ENCODE data around the gene MGAT5. TPM values are rescaled to one million over a fixed set of nuclear protein-coding genes. Genes with fewer than 3 reads are reported as not detected.
A peak's percentile ranks its signal among the peaks of the same experiment; 100 is the strongest.

The MGAT5 gene
- 7.8 and 11.5 TPM in 2 replicates for total RNA-seq (2014; rRNA removed; shearing (Covaris generic); ENCODE audit: low replicate concordance)

- no peak for DNase-seq
- H3K36me3 ChIP-seq, result no peaks in the 10 kb centered on the region
Measured at GRCh38 chr2:134253804-134254203, at the start of gene MGAT5. MGAT5 (plus strand) TSS chr2:134254072; CDS start chr2:134254404, 332 bp downstream.

GRCh38 chr2:134205087-134205486 is 48.8 kb upstream of the MGAT5 start:
- no peaks in the 10 kb centered on the region for H3K36me3 ChIP-seq
- no peaks in the 10 kb centered on the region for H3K27me3 ChIP-seq
- H3K4me3 ChIP-seq, result no peak overlapping the region
- DNase-seq, result no peak
- no peaks in the 10 kb centered on the region for H3K9me3 ChIP-seq

More at GRCh38 chr2:134253804-134254203, at the start of gene MGAT5:
- Histone ChIP-seq H3K4me3 (no peak within 1 kb of the TSS), H3K27me3 (no peaks in the 10 kb centered on the region), H3K9me3 (no peaks in the 10 kb centered on the region)

GRCh38 chr2:134206031-134206430 is 47.8 kb upstream of the MGAT5 start:
- H3K9me3 ChIP-seq, result no peaks in the 10 kb centered on the region
- no peak overlapping the region for H3K4me3 ChIP-seq
- no peaks in the 10 kb centered on the region for H3K36me3 ChIP-seq
- DNase-seq, result no peak
- H3K27me3 ChIP-seq, result no peaks in the 10 kb centered on the region

GRCh38 chr2:134206573-134206972 is 47.3 kb upstream of the MGAT5 start:
- DNase-seq, result no peak
- Histone ChIP-seq H3K4me3 (no peak overlapping the region), H3K9me3 (no peaks in the 10 kb centered on the region), H3K36me3 (no peaks in the 10 kb centered on the region), H3K27me3 (no peaks in the 10 kb centered on the region)

- DNase-seq, result peak; percentile 45
- Histone ChIP-seq H3K4me3 (no peak overlapping the region), H3K27me3 (no peaks in the 10 kb centered on the region), H3K36me3 (no peaks in the 10 kb centered on the region), H3K9me3 (no peaks in the 10 kb centered on the region)
Measured at GRCh38 chr2:134207589-134208209, 46.2 kb upstream of the MGAT5 start.

GRCh38 chr2:134208825-134209224 is 45.0 kb upstream of the MGAT5 start:
- no peak for DNase-seq
- Histone ChIP-seq H3K9me3 (no peaks in the 10 kb centered on the region), H3K4me3 (no peak overlapping the region), H3K36me3 (no peaks in the 10 kb centered on the region), H3K27me3 (no peaks in the 10 kb centered on the region)

- H3K36me3 ChIP-seq, result no peaks in the 10 kb centered on the region; the same call in 1 of the 2 replicates
- no peak for DNase-seq
- H3K9me3 ChIP-seq, result 0 out of 2 replicates have a peak, but pooled peaks cover 4% of the 10 kb centered on the region
- no peaks in the 10 kb centered on the region for H3K27me3 ChIP-seq
- H3K4me3 ChIP-seq, result no peak overlapping the region
Measured at GRCh38 chr2:134212746-134213145, 41.1 kb upstream of the MGAT5 start.

- H3K36me3 ChIP-seq, result no peaks in the 10 kb centered on the region; the same call in 1 of the 2 replicates
- DNase-seq, result no peak
- H3K4me3 ChIP-seq, result no peak overlapping the region
- H3K9me3 ChIP-seq, result 0 out of 2 replicates have a peak, but pooled peaks cover 4% of the 10 kb centered on the region
- no peaks in the 10 kb centered on the region for H3K27me3 ChIP-seq
Measured at GRCh38 chr2:134216152-134216829, 37.6 kb upstream of the MGAT5 start.

- DNase-seq, result no peak
Measured at GRCh38 chr2:134217351-134217750, 36.5 kb upstream of the MGAT5 start.

GRCh38 chr2:134217924-134218323 is 35.9 kb upstream of the MGAT5 start:
- Histone ChIP-seq H3K4me3 (no peak overlapping the region), H3K36me3 (no peaks in the 10 kb centered on the region; the same call in 1 of the 2 replicates), H3K27me3 (no peaks in the 10 kb centered on the region), H3K9me3 (0 out of 2 replicates have a peak, but pooled peaks cover 4% of the 10 kb centered on the region)
- no peak for DNase-seq

More at GRCh38 chr2:134217351-134217750, 36.5 kb upstream of the MGAT5 start:
- Histone ChIP-seq H3K9me3 (0 out of 2 replicates have a peak, but pooled peaks cover 4% of the 10 kb centered on the region), H3K27me3 (no peaks in the 10 kb centered on the region), H3K36me3 (no peaks in the 10 kb centered on the region; the same call in 1 of the 2 replicates), H3K4me3 (no peak overlapping the region)

- no peak for DNase-seq
- Histone ChIP-seq H3K27me3 (no peaks in the 10 kb centered on the region), H3K36me3 (no peaks in the 10 kb centered on the region; the same call in 1 of the 2 replicates), H3K9me3 (0 out of 2 replicates have a peak, but pooled peaks cover 4% of the 10 kb centered on the region), H3K4me3 (no peak overlapping the region)
Measured at GRCh38 chr2:134218414-134218813, 35.5 kb upstream of the MGAT5 start.

GRCh38 chr2:134218930-134219658 is 34.8 kb upstream of the MGAT5 start:
- H3K4me3 ChIP-seq, result no peak overlapping the region
- H3K9me3 ChIP-seq, result 0 out of 2 replicates have a peak, but pooled peaks cover 4% of the 10 kb centered on the region
- DNase-seq, result no peak
- no peaks in the 10 kb centered on the region; the same call in 1 of the 2 replicates for H3K36me3 ChIP-seq
- no peaks in the 10 kb centered on the region for H3K27me3 ChIP-seq

- Histone ChIP-seq H3K4me3 (no peak overlapping the region), H3K9me3 (no peaks in the 10 kb centered on the region), H3K27me3 (no peaks in the 10 kb centered on the region), H3K36me3 (no peaks in the 10 kb centered on the region)
- no peak for DNase-seq
Measured at GRCh38 chr2:134220344-134220974, 33.4 kb upstream of the MGAT5 start.

GRCh38 chr2:134224005-134224404 is 29.9 kb upstream of the MGAT5 start:
- no peak for DNase-seq
- Histone ChIP-seq H3K9me3 (no peaks in the 10 kb centered on the region; the same call in 1 of the 2 replicates), H3K27me3 (no peaks in the 10 kb centered on the region), H3K36me3 (no peaks in the 10 kb centered on the region), H3K4me3 (no peak overlapping the region)

GRCh38 chr2:134225173-134225572 is 28.7 kb upstream of the MGAT5 start:
- H3K9me3 ChIP-seq, result no peaks in the 10 kb centered on the region; the same call in 1 of the 2 replicates
- no peak overlapping the region for H3K4me3 ChIP-seq
- no peaks in the 10 kb centered on the region for H3K36me3 ChIP-seq
- DNase-seq, result no peak
- H3K27me3 ChIP-seq, result no peaks in the 10 kb centered on the region

GRCh38 chr2:134225841-134226240 is 28.0 kb upstream of the MGAT5 start:
- Histone ChIP-seq H3K9me3 (no peaks in the 10 kb centered on the region; the same call in 1 of the 2 replicates), H3K4me3 (no peak overlapping the region), H3K27me3 (no peaks in the 10 kb centered on the region), H3K36me3 (no peaks in the 10 kb centered on the region)
- DNase-seq, result no peak

Measured in MG63 (cell line).